PC-3 (cell line): ENCODE data around the gene YES1. TPM values are rescaled to one million over a fixed set of nuclear protein-coding genes. Genes with fewer than 3 reads are reported as not detected.
A peak's percentile ranks its signal among the peaks of the same experiment; 100 is the strongest.

Experiments
- ATAC-seq: fragments of 200-7000 bp; cut with Tn5 transposase; 2 replicates; pipeline ENCODE4 v1.9.1; 2020; ENCODE audit warnings: mild to moderate bottlenecking, moderate library complexity
- BruUV-seq: library from RNA; stranded (reverse); fragments of 400-500 nt; replicated peaks from 2 replicates; lab custom pipeline; 2021; lab: Mats Ljungman, UMichigan
- CTCF ChIA-PET: fragments of 300-600 bp; sonication (Branson Sonifier 250); formaldehyde crosslinking; loops from one replicate; lab custom pipeline; 2022; ENCODE audit warnings: antibody characterized with exemption; lab: Charles Lee
- POLR2A ChIA-PET: fragments of 300-600 bp; sonication (Branson Sonifier 250); formaldehyde crosslinking; loops from one replicate; lab custom pipeline; 2022; ENCODE audit warnings: antibody characterized with exemption; ENCODE audit not compliant: unreplicated experiment; lab: Charles Lee
- DNase-seq: peaks from one replicate; pipeline ENCODE4 v3.0.0-alpha.2; 2015
- H2AFZ ChIP-seq: fragments of 300-600 bp; sonication (generic); 2 replicates; pipeline ENCODE4 v1.6.0; 2016; ENCODE audit warnings: antibody characterized with exemption, low read length
- H3F3A ChIP-seq: fragments of 300-600 bp; sonication (generic); one replicate; pipeline ENCODE4 v1.6.0; 2017; ENCODE audit warnings: antibody characterized with exemption, low read length, control low read depth, mild to moderate bottlenecking; ENCODE audit not compliant: unreplicated experiment
- H3K27ac ChIP-seq: fragments of 300-600 bp; sonication (generic); 2 replicates; pipeline ENCODE4 v1.5.1; 2016; ENCODE audit warnings: mild to moderate bottlenecking, low read length
- H3K27me3 ChIP-seq: fragments of 300-600 bp; sonication (generic); 2 replicates; pipeline ENCODE4 v1.6.1; 2016; ENCODE audit warnings: low read length, mixed read lengths
- H3K36me3 ChIP-seq: fragments of 300-600 bp; sonication (generic); 2 replicates; pipeline ENCODE4 v1.6.1; 2016; ENCODE audit warnings: low read depth, mixed run types, low read length, mixed read lengths
- H3K4me1 ChIP-seq: fragments of 300-600 bp; sonication (generic); 2 replicates; pipeline ENCODE4 v1.5.1; 2016; ENCODE audit warnings: low read length; ENCODE audit not compliant: insufficient read depth
- H3K4me2 ChIP-seq: fragments of 300-600 bp; sonication (generic); 2 replicates; pipeline ENCODE4 v1.6.0; 2016; ENCODE audit warnings: low read length
- H3K4me3 ChIP-seq: fragments of 300-600 bp; sonication (generic); 2 replicates; pipeline ENCODE4 v1.5.1; 2016; ENCODE audit warnings: mild to moderate bottlenecking, low read length, mixed read lengths
- H3K79me2 ChIP-seq: fragments of 300-600 bp; sonication (generic); 2 replicates; pipeline ENCODE4 v1.6.1; 2017; ENCODE audit warnings: low read length, mixed read lengths
- H3K9ac ChIP-seq: fragments of 300-600 bp; sonication (generic); 2 replicates; pipeline ENCODE4 v1.6.0; 2016; ENCODE audit warnings: mild to moderate bottlenecking, low read length
- H3K9me2 ChIP-seq: fragments of 300-600 bp; sonication (generic); replicated peaks from 2 replicates; pipeline ENCODE4 v1.6.1; 2016; ENCODE audit warnings: mixed run types, low read length, mixed read lengths
- H3K9me3 ChIP-seq: fragments of 300-600 bp; sonication (generic); 2 replicates; pipeline ENCODE4 v1.6.1; 2016; ENCODE audit warnings: low read length, mixed read lengths
- H4K20me1 ChIP-seq: fragments of 300-600 bp; sonication (generic); 2 replicates; pipeline ENCODE4 v1.6.1; 2016; ENCODE audit warnings: low read length, mixed read lengths
- CTCF ChIP-seq: fragments of 300-600 bp; sonication (generic); conservative IDR thresholded peaks from 2 replicates; pipeline ENCODE4 v1.5.1; 2017; ENCODE audit warnings: antibody characterized with exemption, low read depth, mild to moderate bottlenecking, low read length
- EZH2 ChIP-seq: fragments of 300-600 bp; sonication (generic); IDR thresholded peaks from one replicate; pipeline ENCODE4 v1.6.1; 2017; ENCODE audit warnings: antibody characterized with exemption, mild to moderate bottlenecking, low read length; ENCODE audit not compliant: unreplicated experiment
- EZH2phosphoT487 ChIP-seq: fragments of 300-600 bp; sonication (generic); IDR thresholded peaks from 2 replicates; pipeline ENCODE4 v1.6.1; 2018; ENCODE audit warnings: mild to moderate bottlenecking, antibody characterized with exemption, low read length, borderline replicate concordance
- intact Hi-C: fragments of 100-400 bp; cut with micrococcal nuclease; formaldehyde crosslinking; loops from 2 replicates; pipeline ENCODE4 v1.9.0; 2023
- total RNA-seq: library from RNA; depleted of rRNA; stranded (reverse); fragments of >200 nt; gene quantifications from 2 replicates; pipeline ENCODE4 v1.2.3, GENCODE V29; 2014

Gene YES1
- total RNA-seq, 1 experiment from 2014 or later = 73.5 TPM

GRCh38 chr18:741931-742512, 70.0 kb downstream of the YES1 start:
- ChIA-PET POLR2A (no interaction called here), CTCF (interaction anchor here (1.4 kb wide), 1 partner anchor 97 kb away, joined by 6 read pairs; no protein-coding TSS in a partner anchor)
- intact Hi-C loops = loop anchor here (1.0 to 5.0 kb wide), 3 partner anchors 70 to 97 kb away; partner anchors contain the start of gene YES1
- Histone ChIP-seq H3F3A (no peaks in the 10 kb centered on the region), H3K79me2 (no peaks in the 10 kb centered on the region), H3K36me3 (peaks cover 26% of the 10 kb centered on the region; the same call in 1 of the 2 replicates), H3K27me3 (no peaks in the 10 kb centered on the region), H3K9ac (no peak overlapping the region), H4K20me1 (no peaks in the 10 kb centered on the region), H3K9me3 (no peaks in the 10 kb centered on the region), H3K9me2 (no peaks in the 10 kb centered on the region), H3K4me1 (no peaks in the 10 kb centered on the region), H3K4me3 (no peak overlapping the region), H3K27ac (no peak overlapping the region), H2AFZ (no peak overlapping the region), H3K4me2 (no peak overlapping the region)
- TF ChIP-seq EZH2 (no peak), CTCF (peak; percentile 86), EZH2phosphoT487 (no peak)
- BruUV-seq = no TSS peak
- DNase-seq = peak; percentile 53
- ATAC-seq = peak; percentile 81

DNA sequence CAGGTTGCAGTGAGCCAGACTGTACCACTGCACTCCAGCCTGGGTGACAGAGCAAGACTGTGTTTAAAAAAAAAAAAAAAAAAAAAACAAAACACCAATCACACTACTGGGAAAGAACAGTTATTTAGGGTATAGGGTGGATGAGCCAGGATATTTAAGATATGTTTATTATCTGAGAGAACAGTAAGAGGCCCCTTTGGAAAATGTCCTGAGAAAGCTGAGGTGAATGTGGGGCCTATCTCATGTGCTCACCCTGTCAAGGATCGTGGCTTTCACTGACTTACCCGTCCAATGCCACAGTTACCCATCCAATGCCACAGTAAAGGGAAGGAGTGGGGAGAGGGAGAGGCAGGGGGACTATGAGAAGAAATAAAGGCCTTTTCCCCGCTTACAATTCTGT, 79.7 kb downstream of the YES1 start:
- H3K27me3 ChIP-seq = no peaks in the 10 kb centered on the region
- no peaks in the 10 kb centered on the region for H3K9me2 ChIP-seq
- intact Hi-C loops = no loop called here
- ChIA-PET POLR2A (no interaction called here), CTCF (no interaction called here)
- TF ChIP-seq EZH2 (no peak), CTCF (no peak), EZH2phosphoT487 (no peak)
- DNase-seq = no peak
- no peak overlapping the region for H3K4me2 ChIP-seq
- no peaks in the 10 kb centered on the region for H3K79me2 ChIP-seq
- no peaks in the 10 kb centered on the region for H3K9me3 ChIP-seq
- H2AFZ ChIP-seq = no peak overlapping the region
- H3F3A ChIP-seq = no peaks in the 10 kb centered on the region
- ATAC-seq = no peak
- H3K4me3 ChIP-seq = no peak overlapping the region
- no peak overlapping the region for H3K27ac ChIP-seq
- no peak overlapping the region for H3K9ac ChIP-seq
- BruUV-seq = no TSS peak
- no peaks in the 10 kb centered on the region for H3K4me1 ChIP-seq
- H3K36me3 ChIP-seq = peaks cover 13% of the 10 kb centered on the region
- no peaks in the 10 kb centered on the region for H4K20me1 ChIP-seq

DNA sequence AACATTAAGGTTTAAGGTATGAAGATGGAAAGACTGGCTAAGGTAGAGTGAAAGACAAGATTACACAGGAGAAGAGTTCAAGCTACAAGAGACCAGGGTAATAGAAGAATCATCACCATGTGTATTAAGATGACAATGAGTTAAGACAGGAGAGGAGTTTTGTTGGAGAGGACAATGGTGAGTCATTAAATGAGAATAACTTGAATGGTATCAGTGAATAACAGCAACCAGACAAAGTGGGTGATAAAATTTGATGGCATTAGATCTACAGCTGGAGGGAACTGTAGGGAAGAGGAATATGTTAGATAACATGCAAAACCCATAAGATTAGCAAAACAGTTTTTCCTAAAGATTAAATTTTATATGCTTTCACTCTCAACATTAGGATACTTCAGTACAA, 80.9 kb downstream of the YES1 start:
- no peaks in the 10 kb centered on the region for H3K4me1 ChIP-seq

More for the DNA sequence above, 80.9 kb downstream of the YES1 start:
- DNase-seq (no peak), ATAC-seq (no peak; the same call in 1 of the 2 replicates)
- Histone ChIP-seq H3K36me3 (peaks cover 5% of the 10 kb centered on the region; the same call in 1 of the 2 replicates), H3K9ac (no peak overlapping the region), H3F3A (no peaks in the 10 kb centered on the region), H3K79me2 (no peaks in the 10 kb centered on the region), H3K27ac (no peak overlapping the region), H3K4me3 (no peak overlapping the region), H2AFZ (no peak overlapping the region), H3K9me2 (no peaks in the 10 kb centered on the region), H3K27me3 (no peaks in the 10 kb centered on the region), H4K20me1 (no peaks in the 10 kb centered on the region), H3K4me2 (no peak overlapping the region), H3K9me3 (no peaks in the 10 kb centered on the region)
- intact Hi-C loops = no loop called here
- TF ChIP-seq EZH2phosphoT487 (no peak), CTCF (no peak), EZH2 (no peak)
- no TSS peak for BruUV-seq
- CTCF ChIA-PET = no interaction called here
- POLR2A ChIA-PET = no interaction called here
